Renal cortex interstitium (tissue), 15 donors: ENCODE measurements around the gene LYPD5. TPM values are rescaled to one million over a fixed set of nuclear protein-coding genes. Genes with fewer than 3 reads are reported as not detected.
"Not testable (repeated sequence)": the region's sequence is repeated elsewhere in the genome, so short reads cannot be mapped to it uniquely, and the experiment has no call there.

Source experiments
- DNase-seq, 11 donors: peaks; one replicate each; pipeline ENCODE4 v3.0.0-alpha.2; 2013; ENCODE audit warnings: low read depth in 9 of 11, low spot score in 4 of 11; ENCODE audit errors: extremely low read depth in 1 of 11
- long read RNA-seq, 16 experiments: transcript quantifications; one replicate each; lab custom pipeline, GENCODE V29; 2026
- polyA plus RNA-seq, 3 donors: library from polyadenylated mRNA; unstranded; fragments of 120-200 nt; gene quantifications; one replicate each; pipeline ENCODE4 v1.2.1, GENCODE V29; 2013; ENCODE audit not compliant: insufficient read length in 3 of 3

Gene LYPD5
- under 1 TPM; 0.17 to 0.41 (median 0.30) TPM for polyA plus RNA-seq
- long read RNA-seq, donor 1 = 0 reads
- long read RNA-seq, donor 2 = 0 reads
- long read RNA-seq, donor 3, partial matches to known transcripts = 0 of 1 reads
- long read RNA-seq, donor 3, other reads (novel, unspliced or antisense) = 0 of 1 reads
- long read RNA-seq, donor 4 = 0 reads
- long read RNA-seq, donor 5 = 0 reads
- long read RNA-seq, donor 6 = 0 reads
- long read RNA-seq, donor 7, partial matches to known transcripts = 0 of 1 reads
- long read RNA-seq, donor 7, other reads (novel, unspliced or antisense) = 0 of 1 reads
- long read RNA-seq, donor 8 = 0 reads
- long read RNA-seq, donor 9 = 0 reads
- long read RNA-seq, donor 10 = 0 reads
- long read RNA-seq, donor 11 = 0 reads
- long read RNA-seq, donor 12 = 0 reads
- long read RNA-seq, donor 13 = 0 reads
- long read RNA-seq, donor 14, partial matches to known transcripts = 5 of 5 reads
- long read RNA-seq, donor 14, other reads (novel, unspliced or antisense) = 0 of 5 reads
- long read RNA-seq, donor 15 = 0 reads
- long read RNA-seq, donor 16, partial matches to known transcripts = 0 of 3 reads
- long read RNA-seq, donor 16, other reads (novel, unspliced or antisense) = 0 of 3 reads

DNA sequence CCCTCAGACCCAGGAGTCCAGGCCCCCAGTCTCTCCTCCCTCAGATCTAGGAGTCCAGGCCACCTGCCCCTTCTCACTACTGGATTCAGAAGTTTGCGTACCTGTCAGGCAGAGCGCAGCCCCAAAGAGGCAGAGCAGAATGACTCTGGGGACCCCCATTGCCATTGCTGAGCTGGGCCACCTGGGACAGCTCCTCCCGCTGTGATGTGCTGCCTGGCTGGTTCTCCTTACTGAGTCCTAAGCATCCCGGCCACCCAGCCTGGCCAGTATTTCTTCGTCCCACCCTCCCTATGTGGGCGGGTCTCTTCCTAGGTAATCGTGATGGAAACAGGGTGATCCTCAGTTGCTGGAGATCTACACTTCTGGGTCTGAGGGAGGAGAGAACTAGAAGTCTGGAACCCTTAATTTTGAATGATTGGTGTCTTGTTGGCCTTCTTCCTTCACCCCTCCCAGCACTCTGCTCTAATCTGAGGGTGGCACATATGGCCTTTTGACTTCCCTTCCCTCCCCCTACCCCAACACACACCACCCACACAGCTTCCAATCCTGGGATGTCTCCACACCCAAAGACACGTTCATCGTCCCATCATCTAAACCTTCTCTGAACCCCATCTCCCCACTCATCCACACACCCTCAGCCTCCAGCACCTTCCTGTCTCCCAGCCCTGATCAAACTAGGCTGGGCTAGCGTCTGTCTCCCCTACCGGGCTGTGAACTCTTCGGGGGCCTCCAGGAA is at the start of gene LYPD5:
LYPD5 (minus strand) TSS at position 232 of the 736 bp plus-strand sequence; CDS start at position 165, 67 bp downstream.
- DNase-seq = no peak

- no peak for DNase-seq
Observed at GRCh38 chr19:43848821-43849220, 46.6 kb upstream of the LYPD5 start.

GRCh38 chr19:43847884-43848283 is 45.6 kb upstream of the LYPD5 start:
- no peak for DNase-seq

- no peak for DNase-seq
Observed at GRCh38 chr19:43847246-43847645, 45.0 kb upstream of the LYPD5 start.

GRCh38 chr19:43842007-43842406 is 39.8 kb upstream of the LYPD5 start:
- DNase-seq = no peak

- DNase-seq = no peak
Observed at GRCh38 chr19:43839139-43839538, 36.9 kb upstream of the LYPD5 start.

GRCh38 chr19:43826787-43827754 is 24.8 kb upstream of the LYPD5 start, which contains the start of gene ZNF283:
TSS of gene ZNF283 (plus strand) at chr19:43827321. CDS start at chr19:43833505, 6,184 bp downstream.
- peak; percentile 73 to 92 (median 87) for DNase-seq

GRCh38 chr19:43824572-43824971 is 22.3 kb upstream of the LYPD5 start:
- not testable (repeated sequence) for DNase-seq

DNA sequence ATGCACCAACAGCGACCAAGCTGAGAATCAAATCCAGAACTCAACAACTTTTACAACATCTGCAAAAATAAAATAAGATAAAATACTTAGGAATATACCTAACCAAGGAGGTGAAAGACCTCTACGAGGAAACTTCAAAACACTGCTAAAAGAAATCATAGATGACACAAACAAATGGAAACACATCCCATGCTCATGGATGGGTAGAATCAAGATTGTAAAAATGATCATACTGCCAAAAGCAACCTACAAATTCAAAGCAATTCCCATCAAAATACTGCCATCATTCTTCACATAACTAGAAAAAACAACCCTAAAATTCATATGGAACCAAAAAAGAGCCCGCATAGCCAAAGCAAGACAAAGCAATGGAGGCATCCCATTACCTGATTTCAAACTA is 21.6 kb upstream of the LYPD5 start:
- DNase-seq = not testable (repeated sequence)

DNA sequence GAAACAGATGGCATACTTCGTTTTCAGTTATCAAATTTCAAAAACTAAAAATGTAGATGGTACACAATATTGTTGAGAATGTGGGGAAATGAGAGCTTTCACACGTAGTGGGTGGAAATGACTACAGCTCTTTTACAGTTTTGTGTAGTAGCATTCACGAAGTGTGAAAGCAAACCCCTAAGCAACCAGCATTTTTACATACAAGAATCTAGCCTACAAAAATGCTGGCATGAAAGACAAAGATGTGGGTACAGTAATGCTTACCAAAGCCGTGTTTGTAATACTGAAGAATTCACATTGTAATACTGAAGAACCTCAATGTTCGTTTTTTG is 18.6 kb upstream of the LYPD5 start:
- DNase-seq = no peak

DNA sequence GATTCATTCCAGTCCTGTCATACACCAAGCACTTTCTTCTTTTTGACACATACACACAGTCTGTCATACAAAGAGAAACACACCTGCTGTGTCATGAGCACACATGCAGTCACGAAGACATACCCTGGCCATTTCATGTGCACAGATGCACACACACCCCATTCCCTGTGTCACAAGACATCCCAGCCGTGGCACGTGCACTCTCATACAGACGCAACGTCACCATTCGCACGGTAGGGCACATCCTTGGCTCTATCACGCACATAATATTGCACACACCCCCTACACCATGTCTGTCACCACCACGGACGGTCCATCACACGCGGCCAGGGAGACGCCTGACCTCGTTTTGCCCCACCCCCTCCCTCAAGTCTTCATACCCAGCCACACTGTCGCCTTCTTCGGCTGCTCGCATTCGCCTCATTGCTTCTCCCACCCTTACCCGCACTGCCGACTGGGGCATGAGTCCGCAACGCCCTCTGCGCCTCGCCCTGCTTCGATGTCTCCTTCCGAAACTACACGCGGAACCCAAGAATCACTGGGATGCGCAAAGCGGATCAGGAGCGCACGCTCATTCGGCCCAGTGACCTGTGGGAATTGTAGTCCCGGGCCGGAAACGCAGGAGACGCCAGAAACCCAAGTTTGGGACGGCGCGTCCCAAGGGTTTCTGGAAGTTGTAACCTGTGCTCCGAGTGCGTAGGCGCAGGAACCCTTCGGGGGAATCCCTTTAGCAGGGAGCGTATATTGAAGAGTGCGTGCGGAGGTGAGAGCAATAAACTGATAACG is 18.0 kb upstream of the LYPD5 start:
- DNase-seq = peak in 1 of 11 donors; percentile 7

GRCh38 chr19:43818500-43818899 is 16.3 kb upstream of the LYPD5 start:
- no peak for DNase-seq

DNA sequence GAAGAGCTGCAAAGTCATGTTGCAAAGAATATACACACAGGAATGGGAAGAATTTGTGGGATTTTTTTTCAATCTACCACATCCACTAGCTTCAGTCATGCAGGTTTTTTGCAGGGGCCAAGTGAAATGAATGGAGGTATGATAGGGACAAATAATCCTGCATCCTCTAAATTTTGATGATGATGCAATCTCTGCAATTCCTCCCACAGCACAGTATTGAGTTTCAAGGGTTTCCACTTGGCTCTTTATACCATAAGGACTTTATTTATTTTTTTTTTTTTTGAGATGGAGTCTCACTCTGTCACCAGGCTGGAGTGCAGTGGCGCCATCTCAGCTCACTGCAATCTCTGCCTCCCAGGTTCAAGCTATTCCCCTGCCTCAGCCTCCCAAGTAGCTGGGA is 15.2 kb upstream of the LYPD5 start:
- not testable (repeated sequence) for DNase-seq

- DNase-seq = no peak
Observed at GRCh38 chr19:43814663-43815352, 12.6 kb upstream of the LYPD5 start.

GRCh38 chr19:43812688-43813087 is 10.4 kb upstream of the LYPD5 start:
- DNase-seq = no peak

- no peak for DNase-seq
Observed at GRCh38 chr19:43812259-43812658, 10.0 kb upstream of the LYPD5 start.

DNA sequence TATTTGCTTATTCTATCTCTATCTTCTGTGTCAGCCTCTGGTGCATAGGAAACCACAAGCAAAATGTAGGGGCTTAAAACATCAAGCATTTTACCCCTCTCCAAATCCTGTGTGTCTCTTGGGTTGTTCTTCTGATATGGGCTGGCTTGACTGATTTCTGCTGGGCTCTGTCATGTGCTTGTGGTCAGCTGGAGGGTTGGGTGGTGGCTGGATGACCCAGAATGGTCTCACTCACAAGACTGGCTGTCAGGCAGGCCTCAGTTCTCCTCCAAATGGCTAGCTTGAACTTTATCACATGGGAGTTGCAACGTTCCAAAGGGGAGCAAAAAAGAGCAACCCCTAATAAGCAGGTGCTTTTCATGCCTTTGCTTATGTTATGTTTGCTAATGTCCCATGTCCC is 9.6 kb upstream of the LYPD5 start:
- no peak for DNase-seq
